HFF-Myc (cell line): Measurements from ENCODE around the gene ARHGEF28.

Source experiments
- DNase-seq: peaks from one replicate; pipeline ENCODE4 v3.0.0-alpha.2; 2011; ENCODE audit warnings: low read depth; ENCODE audit errors: extremely low read depth
- H3K4me3 ChIP-seq: replicated peaks from 2 replicates; pipeline ENCODE4 v1.5.1; 2011; ENCODE audit warnings: low read depth, mild to moderate bottlenecking, control low read depth, low read length
- TF ChIP-seq, protein P1 (sequence below): IDR thresholded peaks from 2 replicates; pipeline ENCODE4 v1.5.1; 2012; ENCODE audit warnings: mild to moderate bottlenecking, low read depth, low read length, control low read depth; ENCODE audit errors: missing control alignments

ARHGEF28 gene

DNA sequence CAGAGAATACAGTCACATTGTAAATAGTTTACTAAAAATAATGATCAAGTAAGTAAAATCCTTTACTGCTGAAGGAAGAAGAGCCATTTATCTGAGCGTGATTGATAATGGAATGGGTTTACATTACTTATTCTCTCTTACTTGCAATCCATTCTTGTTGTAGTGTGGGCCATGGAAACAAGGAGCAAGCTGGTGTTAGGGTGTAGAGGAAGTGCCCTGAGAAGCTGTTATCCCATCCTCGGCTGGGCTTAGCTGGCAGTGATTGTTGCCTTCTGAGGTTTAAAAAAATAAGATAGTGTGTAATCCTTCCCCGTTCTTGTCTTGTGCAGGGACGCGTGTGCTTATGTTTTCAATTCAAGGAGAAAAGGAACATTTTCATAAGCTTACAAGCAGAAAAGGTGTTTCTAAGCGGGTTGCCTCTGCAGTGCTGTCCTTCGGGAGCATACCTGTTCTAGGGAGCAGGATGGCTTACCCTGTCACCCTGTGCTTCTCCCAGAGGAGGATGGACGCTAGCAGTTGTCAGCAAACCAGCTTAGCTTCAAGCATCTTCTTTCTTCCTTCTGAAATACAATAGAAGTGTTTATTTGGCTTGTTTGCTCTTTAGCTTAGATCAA, 188.3 kb downstream of the ARHGEF28 start:
- no peak overlapping the region for H3K4me3 ChIP-seq
- DNase-seq, result no peak
- TF ChIP-seq, protein P1, sequence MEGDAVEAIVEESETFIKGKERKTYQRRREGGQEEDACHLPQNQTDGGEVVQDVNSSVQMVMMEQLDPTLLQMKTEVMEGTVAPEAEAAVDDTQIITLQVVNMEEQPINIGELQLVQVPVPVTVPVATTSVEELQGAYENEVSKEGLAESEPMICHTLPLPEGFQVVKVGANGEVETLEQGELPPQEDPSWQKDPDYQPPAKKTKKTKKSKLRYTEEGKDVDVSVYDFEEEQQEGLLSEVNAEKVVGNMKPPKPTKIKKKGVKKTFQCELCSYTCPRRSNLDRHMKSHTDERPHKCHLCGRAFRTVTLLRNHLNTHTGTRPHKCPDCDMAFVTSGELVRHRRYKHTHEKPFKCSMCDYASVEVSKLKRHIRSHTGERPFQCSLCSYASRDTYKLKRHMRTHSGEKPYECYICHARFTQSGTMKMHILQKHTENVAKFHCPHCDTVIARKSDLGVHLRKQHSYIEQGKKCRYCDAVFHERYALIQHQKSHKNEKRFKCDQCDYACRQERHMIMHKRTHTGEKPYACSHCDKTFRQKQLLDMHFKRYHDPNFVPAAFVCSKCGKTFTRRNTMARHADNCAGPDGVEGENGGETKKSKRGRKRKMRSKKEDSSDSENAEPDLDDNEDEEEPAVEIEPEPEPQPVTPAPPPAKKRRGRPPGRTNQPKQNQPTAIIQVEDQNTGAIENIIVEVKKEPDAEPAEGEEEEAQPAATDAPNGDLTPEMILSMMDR, result no peak

DNA sequence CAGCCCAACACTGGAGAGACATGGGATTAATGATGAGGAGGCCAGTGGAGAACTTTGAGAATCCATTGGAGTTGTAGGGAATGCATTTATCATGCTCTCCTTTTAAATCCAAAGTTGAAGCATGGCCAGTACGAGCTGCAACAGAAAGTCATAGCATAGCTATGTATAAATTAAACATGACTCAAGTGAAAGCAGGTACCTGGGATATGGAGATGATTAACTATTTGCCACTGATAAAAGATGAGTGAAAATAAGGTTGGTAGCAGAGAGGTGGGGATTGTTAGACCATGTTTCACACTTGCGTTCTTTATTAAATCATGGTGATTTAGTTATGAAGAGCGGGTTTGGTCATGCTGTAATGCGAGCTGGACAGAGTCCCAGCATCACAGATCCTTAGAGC, 189.6 kb downstream of the ARHGEF28 start:
- no peak for DNase-seq
- no peak overlapping the region for H3K4me3 ChIP-seq
- TF ChIP-seq, protein P1, result no peak

DNA sequence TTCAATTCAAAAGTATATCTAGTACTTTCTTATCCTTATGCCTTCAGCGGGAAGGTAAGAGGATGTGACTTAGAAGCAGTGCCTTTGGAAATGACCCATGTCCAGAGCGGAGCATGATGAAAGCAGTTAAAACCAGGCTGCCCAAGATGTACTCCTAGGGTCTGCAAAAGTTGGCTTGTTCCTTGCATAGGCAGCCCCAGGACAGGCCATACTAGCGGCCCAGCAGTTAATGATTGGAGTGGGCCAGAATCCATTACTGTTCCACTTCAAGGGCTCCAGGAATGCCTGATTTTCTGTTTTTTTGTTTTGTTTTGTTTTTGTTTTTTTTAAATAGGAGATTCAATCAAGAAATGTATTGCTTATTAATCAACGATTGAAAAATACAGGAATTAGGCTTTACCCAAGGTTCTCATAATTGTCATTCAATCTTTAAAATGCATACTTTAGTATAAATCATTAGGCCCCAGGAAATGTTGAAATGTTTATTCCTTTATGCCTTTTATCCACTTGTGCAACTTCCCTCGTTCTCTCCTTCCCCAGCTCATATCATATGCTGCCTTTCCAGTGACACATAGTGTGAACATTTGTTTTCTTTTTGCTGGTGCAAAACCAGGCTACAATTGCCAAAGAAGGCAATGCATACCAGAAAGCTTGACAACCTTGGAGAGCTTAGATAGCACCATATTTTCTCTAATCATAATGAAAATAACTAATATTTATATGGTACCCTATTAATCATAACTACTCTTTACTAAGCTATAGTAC, 190.8 kb downstream of the ARHGEF28 start:
- no peak overlapping the region for H3K4me3 ChIP-seq
- TF ChIP-seq, protein P1, result no peak
- DNase-seq, result no peak

DNA sequence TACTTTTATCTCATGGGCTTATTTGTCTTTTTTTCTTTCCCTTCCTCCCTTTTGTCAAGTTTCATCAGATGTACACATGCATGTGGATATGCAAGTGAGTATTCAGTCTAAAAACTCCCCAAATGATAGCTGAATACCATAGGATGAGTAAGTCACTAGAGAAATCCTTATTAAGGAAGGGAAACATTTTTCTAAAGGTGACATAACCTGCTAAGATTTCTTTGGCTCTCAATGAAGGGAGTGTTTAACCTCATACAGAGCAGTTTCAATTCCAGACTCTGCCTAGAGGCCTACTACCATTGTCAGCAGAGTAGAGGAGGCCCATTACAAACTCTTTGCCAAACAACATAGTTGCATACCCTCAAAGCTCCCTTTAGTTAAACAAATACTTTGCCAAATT, 192.4 kb downstream of the ARHGEF28 start:
- no peak for DNase-seq
- TF ChIP-seq, protein P1, result no peak
- no peak overlapping the region for H3K4me3 ChIP-seq

DNA sequence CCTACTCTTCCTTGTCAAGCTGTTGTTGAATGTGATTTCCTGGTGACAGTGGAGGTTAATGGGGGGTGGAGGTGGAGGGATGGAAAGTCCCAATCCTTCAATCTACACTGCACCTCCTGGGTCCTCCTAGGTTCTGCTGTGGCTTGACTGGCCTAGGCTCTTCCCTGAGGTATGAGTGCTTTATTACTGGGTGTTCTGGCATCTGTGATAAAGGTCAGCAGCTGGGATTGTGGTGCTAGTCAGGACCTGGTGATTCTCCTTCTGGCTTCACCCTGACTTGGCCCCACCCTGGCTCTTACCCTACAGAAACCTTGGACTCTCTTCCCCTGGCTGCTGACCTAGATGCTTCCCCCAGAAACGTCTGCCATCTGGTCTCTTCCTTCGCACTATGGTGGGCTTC, 194.3 kb downstream of the ARHGEF28 start:
- TF ChIP-seq, protein P1, result no peak
- no peak for DNase-seq

DNA sequence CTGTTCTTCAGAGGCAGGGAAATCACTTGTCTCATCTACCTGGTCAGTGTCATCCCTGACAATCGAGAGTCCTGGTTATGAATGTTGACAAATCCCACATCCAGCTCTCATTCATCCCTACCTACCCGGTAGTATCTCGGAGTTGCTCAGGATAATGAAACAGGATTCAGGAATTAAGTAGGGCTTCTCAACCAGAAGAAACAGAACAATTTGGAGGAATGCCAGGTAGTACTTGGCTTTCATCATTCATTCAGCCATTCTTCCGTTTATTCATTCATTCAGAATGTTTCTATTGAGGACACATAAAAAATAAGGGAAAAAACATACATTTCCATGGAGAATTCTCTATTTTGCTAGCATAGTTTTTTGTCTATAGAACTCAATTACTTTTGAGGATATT, 195.0 kb downstream of the ARHGEF28 start:
- H3K4me3 ChIP-seq, result no peak overlapping the region
- DNase-seq, result no peak
- TF ChIP-seq, protein P1, result no peak

More for the DNA sequence above, 194.3 kb downstream of the ARHGEF28 start:
- H3K4me3 ChIP-seq, result no peak overlapping the region
